ENCODE measurements around the gene LHFPL4. TPM values are rescaled to one million over a fixed set of nuclear protein-coding genes. Genes with fewer than 3 reads are reported as not detected.
"Not testable (repeated sequence)": the region's sequence is repeated elsewhere in the genome, so short reads cannot be mapped to it uniquely, and the experiment has no call there.

The LHFPL4 gene
- total RNA-seq, 1 donor from 2014 or later, result 0.32 TPM

DNA sequence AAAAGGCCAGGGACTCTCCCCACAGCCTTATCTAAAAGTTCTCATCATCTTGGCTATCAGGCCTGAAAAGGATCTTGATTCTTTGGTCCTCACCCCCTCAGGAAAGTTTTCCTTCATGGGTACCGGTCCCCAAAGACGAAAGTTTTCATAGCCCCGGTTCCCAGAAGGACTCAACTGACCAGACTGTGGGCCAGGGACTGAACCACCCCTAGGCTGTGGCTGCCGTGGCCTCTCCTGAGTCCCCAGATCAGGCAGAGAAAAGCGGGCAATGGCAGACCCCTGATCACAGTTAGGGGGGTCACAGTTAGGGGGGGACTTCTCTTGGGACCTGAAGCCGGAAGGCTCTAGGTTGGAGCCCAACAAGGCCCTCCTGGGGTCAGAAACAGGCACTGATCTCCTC, 54.8 kb downstream of the LHFPL4 start:
- no peaks in the 10 kb centered on the region for H3K4me1 ChIP-seq
- peaks cover 15% of the 10 kb centered on the region for H3K4me1 Mint-ChIP-seq
- H3K4me3 ChIP-seq, result no peak overlapping the region
- no peaks in the 10 kb centered on the region for H4K20me1 ChIP-seq (ENCODE audit: low read depth)
- no peak overlapping the region for H3K27ac ChIP-seq
- no peaks in the 10 kb centered on the region for H3K9me3 Mint-ChIP-seq
- no peak for TF ChIP-seq EZH2phosphoT487 (IDR thresholded peaks at IDR 0.05)
- TF ChIP-seq, protein P1, sequence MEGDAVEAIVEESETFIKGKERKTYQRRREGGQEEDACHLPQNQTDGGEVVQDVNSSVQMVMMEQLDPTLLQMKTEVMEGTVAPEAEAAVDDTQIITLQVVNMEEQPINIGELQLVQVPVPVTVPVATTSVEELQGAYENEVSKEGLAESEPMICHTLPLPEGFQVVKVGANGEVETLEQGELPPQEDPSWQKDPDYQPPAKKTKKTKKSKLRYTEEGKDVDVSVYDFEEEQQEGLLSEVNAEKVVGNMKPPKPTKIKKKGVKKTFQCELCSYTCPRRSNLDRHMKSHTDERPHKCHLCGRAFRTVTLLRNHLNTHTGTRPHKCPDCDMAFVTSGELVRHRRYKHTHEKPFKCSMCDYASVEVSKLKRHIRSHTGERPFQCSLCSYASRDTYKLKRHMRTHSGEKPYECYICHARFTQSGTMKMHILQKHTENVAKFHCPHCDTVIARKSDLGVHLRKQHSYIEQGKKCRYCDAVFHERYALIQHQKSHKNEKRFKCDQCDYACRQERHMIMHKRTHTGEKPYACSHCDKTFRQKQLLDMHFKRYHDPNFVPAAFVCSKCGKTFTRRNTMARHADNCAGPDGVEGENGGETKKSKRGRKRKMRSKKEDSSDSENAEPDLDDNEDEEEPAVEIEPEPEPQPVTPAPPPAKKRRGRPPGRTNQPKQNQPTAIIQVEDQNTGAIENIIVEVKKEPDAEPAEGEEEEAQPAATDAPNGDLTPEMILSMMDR (IDR thresholded peaks at IDR 0.05), result no peak
- TF ChIP-seq EZH2 (IDR thresholded peaks at IDR 0.05), result no peak
- H3K27me3 Mint-ChIP-seq (ENCODE audit: insufficient read depth, low read depth), result peaks cover 8% of the 10 kb centered on the region
- no peak for DNase-seq (ENCODE audit: low spot score)
- no peaks in the 10 kb centered on the region for H3K9me3 ChIP-seq (ENCODE audit: low read depth)
- H3K4me3 Mint-ChIP-seq, result no peak overlapping the region
- H3K4me2 ChIP-seq, result no peak overlapping the region
- no peaks in the 10 kb centered on the region for H3K36me3 Mint-ChIP-seq
- H3K36me3 ChIP-seq, result no peaks in the 10 kb centered on the region
- H3F3A ChIP-seq (ENCODE audit: low read depth), result no peaks in the 10 kb centered on the region
- H3K27ac Mint-ChIP-seq, result no peak overlapping the region
- H3K27me3 ChIP-seq, result peaks cover 28% of the 10 kb centered on the region
- no peaks in the 10 kb centered on the region for H3K79me2 ChIP-seq (ENCODE audit: low read depth)
- H2AFZ ChIP-seq (replicated peaks), result no peak overlapping the region
- H3K9ac ChIP-seq, result no peak overlapping the region

DNA sequence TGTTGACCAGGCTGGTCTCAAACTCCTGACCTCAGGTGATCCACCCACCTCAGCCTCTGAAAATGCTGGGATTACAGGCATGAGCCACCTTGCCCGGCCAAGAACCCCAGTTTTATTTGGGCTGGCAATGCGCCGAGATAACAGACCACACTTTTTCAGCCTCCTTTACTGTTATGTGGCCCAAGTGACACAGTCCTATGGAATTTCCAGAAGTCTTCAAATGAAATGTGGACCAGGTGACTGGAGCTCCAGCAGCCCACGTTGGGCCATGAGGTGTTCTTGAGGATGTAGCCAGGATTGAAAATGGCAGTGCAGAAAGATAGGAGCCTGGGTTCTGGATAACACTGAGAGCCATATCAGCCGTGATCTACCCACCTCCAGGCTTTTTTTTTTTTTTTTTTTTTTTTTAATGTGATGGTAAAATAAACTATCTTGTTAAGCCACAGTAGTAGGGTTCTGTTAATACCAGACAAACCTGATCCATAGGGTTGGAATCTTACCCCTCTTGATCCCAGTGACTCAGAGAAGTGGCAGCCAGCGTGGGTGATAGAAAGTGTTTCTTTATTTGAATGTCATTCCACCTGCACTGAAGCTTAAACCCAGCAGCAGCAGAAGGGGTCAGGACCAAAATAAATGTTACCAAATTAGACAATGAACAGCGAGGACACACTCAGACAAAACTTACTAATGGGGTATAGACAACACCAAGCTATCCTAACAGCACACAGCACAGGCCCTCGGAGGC, 55.6 kb downstream of the LHFPL4 start:
- TF ChIP-seq EZH2 (IDR thresholded peaks at IDR 0.05), result no peak
- TF ChIP-seq EZH2phosphoT487 (IDR thresholded peaks at IDR 0.05), result no peak
- TF ChIP-seq, protein P1 (IDR thresholded peaks at IDR 0.05), result no peak
- no peaks in the 10 kb centered on the region for H4K20me1 ChIP-seq (ENCODE audit: low read depth)

GRCh38 chr3:9496893-9497292, 56.7 kb downstream of the LHFPL4 start:
- no peak overlapping the region for H3K9ac ChIP-seq
- no peaks in the 10 kb centered on the region for H3K9me3 Mint-ChIP-seq
- H3K4me3 Mint-ChIP-seq, result no peak overlapping the region
- no peaks in the 10 kb centered on the region for H3F3A ChIP-seq (ENCODE audit: low read depth)
- no peaks in the 10 kb centered on the region for H4K20me1 ChIP-seq (ENCODE audit: low read depth)
- peaks cover 4% of the 10 kb centered on the region for H3K36me3 Mint-ChIP-seq
- no peaks in the 10 kb centered on the region for H3K4me1 ChIP-seq
- no peaks in the 10 kb centered on the region for H3K36me3 ChIP-seq
- no peak for DNase-seq (ENCODE audit: low spot score)
- H3K27me3 ChIP-seq, result peaks cover 37% of the 10 kb centered on the region
- no peak overlapping the region for H3K27ac ChIP-seq
- no peak overlapping the region for H3K4me2 ChIP-seq
- peaks cover 15% of the 10 kb centered on the region for H3K4me1 Mint-ChIP-seq
- peaks cover 8% of the 10 kb centered on the region for H3K27me3 Mint-ChIP-seq (ENCODE audit: insufficient read depth, low read depth)
- H3K4me3 ChIP-seq, result no peak overlapping the region
- no peak overlapping the region for H3K27ac Mint-ChIP-seq
- no peak for TF ChIP-seq EZH2phosphoT487 (IDR thresholded peaks at IDR 0.05)
- no peak for TF ChIP-seq EZH2 (IDR thresholded peaks at IDR 0.05)
- TF ChIP-seq, protein P1 (IDR thresholded peaks at IDR 0.05), result no peak
- no peaks in the 10 kb centered on the region for H3K79me2 ChIP-seq (ENCODE audit: low read depth)
- H3K9me3 ChIP-seq (ENCODE audit: low read depth), result no peaks in the 10 kb centered on the region
- no peak overlapping the region for H2AFZ ChIP-seq (replicated peaks)

More for the DNA sequence above, 55.6 kb downstream of the LHFPL4 start:
- Histone ChIP-seq H2AFZ (replicated peaks) (no peak overlapping the region), H3K9ac (no peak overlapping the region), H3K79me2 (ENCODE audit: low read depth) (no peaks in the 10 kb centered on the region), H3K9me3 (ENCODE audit: low read depth) (no peaks in the 10 kb centered on the region), H3K4me3 (no peak overlapping the region), H3K27me3 (peaks cover 32% of the 10 kb centered on the region), H3K4me1 (no peaks in the 10 kb centered on the region), H3K36me3 (no peaks in the 10 kb centered on the region), H3K4me2 (no peak overlapping the region), H3K27ac (no peak overlapping the region), H3F3A (ENCODE audit: low read depth) (no peaks in the 10 kb centered on the region)
- Mint-ChIP-seq H3K27me3 (ENCODE audit: insufficient read depth, low read depth) (peaks cover 8% of the 10 kb centered on the region), H3K4me3 (no peak overlapping the region), H3K9me3 (no peaks in the 10 kb centered on the region), H3K4me1 (peaks cover 15% of the 10 kb centered on the region), H3K36me3 (peaks cover 4% of the 10 kb centered on the region), H3K27ac (no peak overlapping the region)
- no peak for DNase-seq (ENCODE audit: low spot score)

DNA sequence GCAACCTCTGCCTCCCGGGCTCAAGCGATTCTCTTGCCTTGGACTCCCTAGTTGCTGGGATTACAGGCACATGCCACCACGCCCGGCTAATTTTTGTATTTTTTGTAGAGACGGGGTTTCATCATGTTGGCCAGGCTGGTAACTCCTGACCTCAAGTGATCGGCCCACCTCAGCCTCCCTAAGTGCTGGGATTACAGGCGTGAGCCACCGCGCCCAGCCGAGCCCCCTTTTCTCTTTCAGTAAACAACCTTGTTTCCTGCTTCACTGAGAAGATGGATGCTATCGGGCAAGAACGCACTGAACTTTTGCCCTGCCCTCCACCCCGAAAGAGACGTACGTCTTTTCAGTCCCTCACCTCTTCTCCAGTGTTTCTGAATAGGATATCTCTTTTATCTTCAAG, 59.6 kb downstream of the LHFPL4 start:
- H2AFZ ChIP-seq (replicated peaks); H3K27ac ChIP-seq; H3K9me3 ChIP-seq (ENCODE audit: low read depth); H3K4me3 Mint-ChIP-seq; H3K9ac ChIP-seq; H3K79me2 ChIP-seq (ENCODE audit: low read depth); H3F3A ChIP-seq (ENCODE audit: low read depth); H3K27ac Mint-ChIP-seq; DNase-seq (ENCODE audit: low spot score); H3K4me3 ChIP-seq; H4K20me1 ChIP-seq (ENCODE audit: low read depth); H3K27me3 Mint-ChIP-seq (ENCODE audit: insufficient read depth, low read depth); H3K4me2 ChIP-seq; H3K4me1 ChIP-seq; H3K36me3 Mint-ChIP-seq; H3K9me3 Mint-ChIP-seq; H3K4me1 Mint-ChIP-seq; H3K36me3 ChIP-seq: not testable (repeated sequence)
- H3K27me3 ChIP-seq, result peaks cover 23% of the 10 kb centered on the region

Measured in neural progenitor cell (in vitro differentiated cells).